ENCODE data around the gene ASPSCR1. TPM values are rescaled to one million over a fixed set of nuclear protein-coding genes. Genes with fewer than 3 reads are reported as not detected.
A peak's percentile ranks its signal among the peaks of the same experiment; 100 is the strongest.

ASPSCR1 gene
- total and polyA plus RNA-seq, 2 of the 13 experiments (the other 11 are each of a cell fraction or from before 2014, with no cell fraction given) = 274 to 314 TPM

DNA sequence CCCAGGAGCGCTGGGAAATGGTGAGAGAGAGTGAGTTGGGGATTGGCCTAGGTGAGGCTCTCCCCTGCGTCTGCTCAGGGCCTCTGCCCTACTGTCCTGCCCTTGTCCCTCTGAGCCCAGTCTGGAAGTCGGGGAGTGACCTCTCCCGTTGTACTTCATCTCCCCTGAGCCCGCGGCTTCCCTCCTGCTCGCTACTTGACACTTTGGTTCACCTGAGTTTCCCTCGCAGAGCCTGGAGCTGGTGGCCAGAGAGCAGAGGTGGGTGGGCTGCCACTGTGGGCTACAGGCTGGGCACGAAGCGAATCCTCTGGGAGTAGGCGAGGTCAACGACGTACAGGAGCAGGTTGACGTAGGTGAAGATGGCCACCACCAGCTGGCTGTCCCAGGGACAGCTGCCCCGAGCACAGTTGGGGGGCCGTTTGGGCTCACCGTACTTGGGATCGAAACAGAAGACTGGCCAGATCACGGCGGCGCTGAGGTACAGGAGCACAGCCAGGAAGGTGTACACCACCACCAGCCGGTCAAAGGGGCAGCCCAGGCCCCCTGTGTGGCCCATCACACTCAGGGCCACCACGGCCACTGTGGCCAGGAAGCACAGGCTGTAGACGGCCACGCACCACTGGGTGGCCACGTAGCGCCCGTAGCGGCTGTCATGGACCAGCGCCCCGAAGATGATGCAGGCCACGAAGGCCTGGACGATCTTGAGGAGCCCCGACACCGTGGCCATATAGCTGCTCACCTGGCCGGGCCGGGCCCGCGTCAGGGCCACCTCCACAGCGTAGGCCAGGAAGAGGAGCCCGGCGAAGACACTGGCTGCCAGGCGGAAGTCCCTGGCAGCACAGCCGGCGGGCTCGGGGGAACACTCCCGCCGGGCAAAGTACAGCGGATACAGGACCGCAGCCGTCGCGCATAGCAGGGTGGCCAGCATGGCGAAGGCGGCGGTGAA, 36.6 kb upstream of the ASPSCR1 start:
- FAIRE-seq (no peak), ATAC-seq (0 out of 3 replicates have a peak, but pooled peaks have one; percentile 3), DNase-seq (ENCODE audit: low spot score) (no peak)
- H3K27me3 ChIP-seq (ENCODE audit: control insufficient read depth in 1 of 2, insufficient read depth in 2 of 2, low read length in 2 of 2) = peaks cover 16 to 33% of the 10 kb centered on the region in 2 experiments; a peak in 4 of 5 replicates
- H3K4me1 ChIP-seq (ENCODE audit: insufficient read depth, low read length) = peaks cover 70% of the 10 kb centered on the region
- no peak overlapping the region for H3K4me3 ChIP-seq (replicated peaks in 1 of 3; ENCODE audit: insufficient read depth in 1 of 3, low read depth in 2 of 3, low read length in 3 of 3)
- POLR2A ChIA-PET = interaction anchor here (0.7 to 7.9 kb wide), 9 partner anchors 8 to 97 kb away, joined by 3 to 58 read pairs (median 4); partner anchors contain the start of genes CENPX, DCXR and MAFG
- no TSS peak for BruUV-seq (replicated peaks)
- H3K9me3 ChIP-seq (ENCODE audit: low read length) = no peaks in the 10 kb centered on the region
- intact Hi-C loops (cut with micrococcal nuclease; ENCODE audit: unreplicated experiment) = no loop called here
- peaks cover 10% of the 10 kb centered on the region for H3K79me2 ChIP-seq (ENCODE audit: insufficient read depth, low read length)
- H3K36me3 ChIP-seq (replicated peaks in 1 of 2; ENCODE audit: control insufficient read depth in 1 of 2, insufficient read depth in 2 of 2, low read length in 2 of 2) = 0 out of 5 replicates have a peak, but pooled peaks cover 0 to 1% of the 10 kb centered on the region in 2 experiments
- no peak overlapping the region for H3K27ac ChIP-seq (ENCODE audit: extremely low read length, insufficient read depth, low read length)
- H3K4me2 ChIP-seq (ENCODE audit: low read depth, low read length) = no peak overlapping the region
- H3K9ac ChIP-seq (ENCODE audit: insufficient read depth, low read depth, low read length) = no peak overlapping the region
- 69% methylated on average over 48 of the region's 56 CpGs for WGBS (ENCODE audit: low lambda C conversion rate)
- no peaks in the 10 kb centered on the region for H4K20me1 ChIP-seq (ENCODE audit: insufficient read depth, low read length)
- TF ChIP-seq ZMYM3 (CRISPR knock-in tag; IDR thresholded peaks at IDR 0.05) (0 out of 2 replicates have a peak, but pooled peaks have one; percentile 12), ZNF660 (CRISPR knock-in tag; IDR thresholded peaks at IDR 0.05; ENCODE audit: borderline replicate concordance, low read depth) (no peak), CAMTA2 (CRISPR knock-in tag; IDR thresholded peaks at IDR 0.05; ENCODE audit: borderline replicate concordance) (no peak), GABPA (IDR thresholded peaks at IDR 0.05; ENCODE audit: low read depth, low read length) (0 out of 2 replicates have a peak, but pooled peaks have one; percentile 8), GABPA (CRISPR knock-in tag; IDR thresholded peaks at IDR 0.05; ENCODE audit: low read depth) (no peak), ZNF160 (CRISPR knock-in tag; IDR thresholded peaks at IDR 0.05) (no peak), NCOA1 (CRISPR knock-in tag; IDR thresholded peaks at IDR 0.05) (no peak), MYC (CRISPR knock-in tag; IDR thresholded peaks at IDR 0.05; ENCODE audit: borderline replicate concordance) (peak; percentile 38; the same call in 1 of the 2 replicates)
- TF ChIP-seq, protein P1, sequence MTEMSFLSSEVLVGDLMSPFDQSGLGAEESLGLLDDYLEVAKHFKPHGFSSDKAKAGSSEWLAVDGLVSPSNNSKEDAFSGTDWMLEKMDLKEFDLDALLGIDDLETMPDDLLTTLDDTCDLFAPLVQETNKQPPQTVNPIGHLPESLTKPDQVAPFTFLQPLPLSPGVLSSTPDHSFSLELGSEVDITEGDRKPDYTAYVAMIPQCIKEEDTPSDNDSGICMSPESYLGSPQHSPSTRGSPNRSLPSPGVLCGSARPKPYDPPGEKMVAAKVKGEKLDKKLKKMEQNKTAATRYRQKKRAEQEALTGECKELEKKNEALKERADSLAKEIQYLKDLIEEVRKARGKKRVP (CRISPR knock-in tag; IDR thresholded peaks at IDR 0.05) = no peak
- TF ChIP-seq, protein P2, sequence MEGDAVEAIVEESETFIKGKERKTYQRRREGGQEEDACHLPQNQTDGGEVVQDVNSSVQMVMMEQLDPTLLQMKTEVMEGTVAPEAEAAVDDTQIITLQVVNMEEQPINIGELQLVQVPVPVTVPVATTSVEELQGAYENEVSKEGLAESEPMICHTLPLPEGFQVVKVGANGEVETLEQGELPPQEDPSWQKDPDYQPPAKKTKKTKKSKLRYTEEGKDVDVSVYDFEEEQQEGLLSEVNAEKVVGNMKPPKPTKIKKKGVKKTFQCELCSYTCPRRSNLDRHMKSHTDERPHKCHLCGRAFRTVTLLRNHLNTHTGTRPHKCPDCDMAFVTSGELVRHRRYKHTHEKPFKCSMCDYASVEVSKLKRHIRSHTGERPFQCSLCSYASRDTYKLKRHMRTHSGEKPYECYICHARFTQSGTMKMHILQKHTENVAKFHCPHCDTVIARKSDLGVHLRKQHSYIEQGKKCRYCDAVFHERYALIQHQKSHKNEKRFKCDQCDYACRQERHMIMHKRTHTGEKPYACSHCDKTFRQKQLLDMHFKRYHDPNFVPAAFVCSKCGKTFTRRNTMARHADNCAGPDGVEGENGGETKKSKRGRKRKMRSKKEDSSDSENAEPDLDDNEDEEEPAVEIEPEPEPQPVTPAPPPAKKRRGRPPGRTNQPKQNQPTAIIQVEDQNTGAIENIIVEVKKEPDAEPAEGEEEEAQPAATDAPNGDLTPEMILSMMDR (CRISPR knock-in tag; IDR thresholded peaks at IDR 0.05) = peak; percentile 11; the same call in 1 of the 2 replicates
- TF ChIP-seq, protein P3, sequence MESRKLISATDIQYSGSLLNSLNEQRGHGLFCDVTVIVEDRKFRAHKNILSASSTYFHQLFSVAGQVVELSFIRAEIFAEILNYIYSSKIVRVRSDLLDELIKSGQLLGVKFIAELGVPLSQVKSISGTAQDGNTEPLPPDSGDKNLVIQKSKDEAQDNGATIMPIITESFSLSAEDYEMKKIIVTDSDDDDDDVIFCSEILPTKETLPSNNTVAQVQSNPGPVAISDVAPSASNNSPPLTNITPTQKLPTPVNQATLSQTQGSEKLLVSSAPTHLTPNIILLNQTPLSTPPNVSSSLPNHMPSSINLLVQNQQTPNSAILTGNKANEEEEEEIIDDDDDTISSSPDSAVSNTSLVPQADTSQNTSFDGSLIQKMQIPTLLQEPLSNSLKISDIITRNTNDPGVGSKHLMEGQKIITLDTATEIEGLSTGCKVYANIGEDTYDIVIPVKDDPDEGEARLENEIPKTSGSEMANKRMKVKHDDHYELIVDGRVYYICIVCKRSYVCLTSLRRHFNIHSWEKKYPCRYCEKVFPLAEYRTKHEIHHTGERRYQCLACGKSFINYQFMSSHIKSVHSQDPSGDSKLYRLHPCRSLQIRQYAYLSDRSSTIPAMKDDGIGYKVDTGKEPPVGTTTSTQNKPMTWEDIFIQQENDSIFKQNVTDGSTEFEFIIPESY (CRISPR knock-in tag; IDR thresholded peaks at IDR 0.05) = peak; percentile 95
- no peak overlapping the region for H2AFZ ChIP-seq (ENCODE audit: low read length)
- CTCF ChIA-PET (ENCODE audit: low intra/inter-chr PET ratio, low total read pairs) = no interaction called here
- in situ Hi-C loops (cut with HindIII; ENCODE audit: extremely low pct_ligation_motif_present, low pct_unique_long_range_greater_than_20kb) = no loop called here
